Spleen (tissue), 11 donors: ENCODE data around the gene CREM. TPM values are rescaled to one million over a fixed set of nuclear protein-coding genes. Genes with fewer than 3 reads are reported as not detected.

ENCODE experiments used
- DNase-seq: peaks from one replicate; pipeline ENCODE4 v3.0.0-alpha.2; 2020
- H3K27ac ChIP-seq, 8 donors: fragments of 200-600 bp; sonication (generic) in 7 of 8; 1 replicate in 4 of 8; 2 replicates in 4 of 8; pipeline versions ENCODE4 v1.5.0 to v1.8.0; 2016 to 2021; ENCODE audit warnings: inconsistent platforms in 4 of 8, mild to moderate bottlenecking in 4 of 8, moderate library complexity in 1 of 8
- H3K27me3 ChIP-seq, 7 donors: fragments of 200-600 bp; sonication (generic) in 6 of 7; replicated peaks in 1 of 7; 1 replicate in 4 of 7; 2 replicates in 3 of 7; pipeline versions ENCODE4 v1.5.0 to v1.8.0; 2016 to 2021; ENCODE audit warnings: inconsistent platforms in 3 of 7, mild to moderate bottlenecking in 1 of 7
- H3K36me3 ChIP-seq, 6 donors: fragments of 200-600 bp; sonication (generic) in 5 of 6; 1 replicate in 4 of 6; 2 replicates in 2 of 6; pipeline versions ENCODE4 v1.5.0 to v1.8.0; 2016 to 2021; ENCODE audit warnings: inconsistent platforms in 2 of 6
- H3K4me1 ChIP-seq, 6 donors: fragments of 200-600 bp; sonication (generic) in 5 of 6; 1 replicate in 3 of 6; 2 replicates in 3 of 6; pipeline versions ENCODE4 v1.5.0 to v1.8.0; 2016 to 2021; ENCODE audit warnings: inconsistent platforms in 3 of 6
- H3K4me3 ChIP-seq, 8 donors: fragments of 200-600 bp; sonication (generic) in 7 of 8; 1 replicate in 4 of 8; 2 replicates in 4 of 8; pipeline versions ENCODE4 v1.5.0 to v1.8.0; 2016 to 2021; ENCODE audit warnings: inconsistent platforms in 4 of 8, mild to moderate bottlenecking in 4 of 8, moderate library complexity in 2 of 8
- H3K9me3 ChIP-seq, 8 donors: fragments of 200-600 bp; sonication (generic) in 7 of 8; 1 replicate in 4 of 8; 2 replicates in 4 of 8; pipeline versions ENCODE4 v1.5.0 to v1.8.0; 2016 to 2021; ENCODE audit warnings: inconsistent platforms in 4 of 8
- CTCF ChIP-seq, 11 experiments: fragments of 200-600 bp in 7 of 11; fragments of 450-650 bp in 4 of 11; sonication (generic) in 4 of 11; IDR thresholded peaks in 8 of 11; conservative IDR thresholded peaks in 3 of 11; 1 replicate in 7 of 11; 2 replicates in 4 of 11; pipeline versions ENCODE4 v1.4.0 to v1.8.0; 2016 to 2021; ENCODE audit warnings: antibody characterized with exemption in 11 of 11, inconsistent platforms in 4 of 11, mild to moderate bottlenecking in 1 of 11
- POLR2A ChIP-seq, 3 donors: fragments of 450-650 bp; IDR thresholded peaks; one replicate each; pipeline ENCODE4 v1.5.1; 2017; ENCODE audit warnings: antibody characterized with exemption in 3 of 3, mild to moderate bottlenecking in 1 of 3
- POLR2AphosphoS5 ChIP-seq, 3 donors: sonication (generic); formaldehyde crosslinking; IDR thresholded peaks; one replicate each; pipeline ENCODE4 v1.5.1; 2017; ENCODE audit warnings: antibody characterized with exemption in 3 of 3
- WGBS, 5 donors: extraction: QIAGEN DNeasy Blood & Tissue Kit in 3 of 5; methylation state at CpG; one replicate each; pipeline versions ENCODE4 v1.1.5 to v1.1.7; 2013 to 2018; 5-methylcytosine and 5-hydroxymethylcytosine counted together
- intact Hi-C: fragments of 100-400 bp; cut with DNase I; formaldehyde crosslinking; loops from one replicate; pipeline ENCODE4 v1.15.0; 2023; ENCODE audit warnings: low total_unique reads
- polyA plus RNA-seq, 3 donors: library from polyadenylated mRNA; stranded (reverse); fragments of 200-250 nt; gene quantifications; one replicate each; pipeline ENCODE4 v1.2.1, GENCODE V29; 2013
- total RNA-seq, 7 donors: library from RNA; depleted of rRNA in 3 of 7; stranded (reverse); fragments of >200 nt in 3 of 7; fragmentation: NEBNext Ultra II Directional in 4 of 7; extraction: Animal tissue kit (Norgen Biotek cat#: 25700) in 4 of 7; gene quantifications; one replicate each; pipeline versions ENCODE4 v1.1.0 to v1.2.1, GENCODE V29; 2016 to 2021
- donor health status: healthy with polysubstance abuse.
- donor health status: DM: no; HTN: no; CAD: no; lungs with moderate emphysema.
- donor health status: DM: no; HTN: no; CAD: no.
- donor health status: Bipolar disorder and iron deficiency.
- donor health status: healthy.
- donor health status: DM: no; HTN: no; CAD: no.
- donor health status: DM: yes; HTN: yes; CAD: no.

CREM gene
- total and polyA plus RNA-seq, 10 donors = 24.8 to 65.4 (median 41.2) TPM

GRCh38 chr10:35091994-35092790 lies 34.5 kb upstream of the CREM start:
- peaks cover 20 to 36% (median 34%) of the 10 kb centered on the region in 6 donors for H3K4me1 ChIP-seq
- intact Hi-C loops = no loop called here
- WGBS, 5 donors = 90 to 99% (median 97%) methylated on average over 11 of the region's 11 CpGs
- TF ChIP-seq CTCF (IDR thresholded peaks at IDR 0.05 in 8 of 11, conservative IDR thresholded peaks at IDR 0.05 in 3 of 11) = no peak
- TF ChIP-seq POLR2AphosphoS5 (IDR thresholded peaks at IDR 0.05) = no peak
- TF ChIP-seq POLR2A (IDR thresholded peaks at IDR 0.05) = no peak
- no peaks in the 10 kb centered on the region for H3K36me3 ChIP-seq
- no peak for DNase-seq
- H3K27ac ChIP-seq = no peak overlapping the region
- peaks cover 0 to 6% (median 0%) of the 10 kb centered on the region in 8 donors for H3K9me3 ChIP-seq
- H3K4me3 ChIP-seq = no peak overlapping the region
- H3K27me3 ChIP-seq = peaks cover 0 to 17% (median 0%) of the 10 kb centered on the region in 7 donors

- Histone ChIP-seq H3K9me3 (peaks cover 0 to 6% (median 0%) of the 10 kb centered on the region in 8 donors), H3K4me1 (peaks cover 13 to 29% (median 27%) of the 10 kb centered on the region in 6 donors), H3K27ac (no peak overlapping the region), H3K36me3 (no peaks in the 10 kb centered on the region), H3K27me3 (peaks cover 0 to 22% (median 0%) of the 10 kb centered on the region in 7 donors), H3K4me3 (no peak overlapping the region)
- WGBS, 5 donors = 44 to 63% (median 54%) methylated on average over 1 of the region's 1 CpG
- no peak for DNase-seq
- TF ChIP-seq POLR2AphosphoS5 (IDR thresholded peaks at IDR 0.05) (no peak), CTCF (IDR thresholded peaks at IDR 0.05 in 8 of 11, conservative IDR thresholded peaks at IDR 0.05 in 3 of 11) (no peak), POLR2A (IDR thresholded peaks at IDR 0.05) (no peak)
- intact Hi-C loops = no loop called here
Observed at GRCh38 chr10:35092851-35093250, 33.8 kb upstream of the CREM start.

- Histone ChIP-seq H3K27me3 (peaks cover 0 to 29% (median 0%) of the 10 kb centered on the region in 7 donors), H3K27ac (no peak overlapping the region), H3K4me3 (no peak overlapping the region), H3K36me3 (no peaks in the 10 kb centered on the region), H3K4me1 (peaks cover 0 to 2% (median under 1%) of the 10 kb centered on the region in 6 donors), H3K9me3 (peaks cover 0 to 6% (median 0%) of the 10 kb centered on the region in 8 donors)
- DNase-seq = no peak
- no peak for TF ChIP-seq CTCF (IDR thresholded peaks at IDR 0.05 in 8 of 11, conservative IDR thresholded peaks at IDR 0.05 in 3 of 11)
- TF ChIP-seq POLR2A (IDR thresholded peaks at IDR 0.05) = no peak
- TF ChIP-seq POLR2AphosphoS5 (IDR thresholded peaks at IDR 0.05) = no peak
- 71 to 89% (median 77%) methylated on average over 2 of the region's 2 CpGs for WGBS, 5 donors
- intact Hi-C loops = no loop called here
Observed at GRCh38 chr10:35096312-35096711, 30.3 kb upstream of the CREM start.

- WGBS, 5 donors = 75 to 90% (median 82%) methylated on average over 1 of the region's 1 CpG
Observed at GRCh38 chr10:35097510-35097909, 29.1 kb upstream of the CREM start.

More at GRCh38 chr10:35097510-35097909, 29.1 kb upstream of the CREM start:
- Histone ChIP-seq H3K4me1 (no peaks in the 10 kb centered on the region), H3K4me3 (no peak overlapping the region), H3K27me3 (peaks cover 0 to 29% (median 0%) of the 10 kb centered on the region in 7 donors), H3K27ac (no peak overlapping the region), H3K36me3 (no peaks in the 10 kb centered on the region), H3K9me3 (peaks cover 0 to 6% (median 0%) of the 10 kb centered on the region in 8 donors)
- TF ChIP-seq POLR2A (IDR thresholded peaks at IDR 0.05) (no peak), POLR2AphosphoS5 (IDR thresholded peaks at IDR 0.05) (no peak), CTCF (IDR thresholded peaks at IDR 0.05 in 8 of 11, conservative IDR thresholded peaks at IDR 0.05 in 3 of 11) (no peak)
- intact Hi-C loops = no loop called here
- no peak for DNase-seq
